Naive B cell (primary cell): ENCODE measurements around the gene INHA. TPM values are rescaled to one million over a fixed set of nuclear protein-coding genes. Genes with fewer than 3 reads are reported as not detected.

Experiments
- ATAC-seq, 2 donors: fragments of 150-1000 bp; cut with Tn5 transposase; 2 replicates each; pipeline ENCODE4 v1.10.0; 2021; ENCODE audit warnings: low read depth in 2 of 2, mild to moderate bottlenecking in 2 of 2, moderate library complexity in 2 of 2
- DNase-seq: peaks from one replicate; pipeline ENCODE4 v3.0.0; 2022
- H3K27ac Mint-ChIP-seq, 6 donors: one replicate each; pipeline ENCODE4 v1.8.0; 2020 to 2022; ENCODE audit warnings: mild to moderate bottlenecking in 6 of 6, mixed read lengths in 6 of 6, moderate library complexity in 5 of 6, inconsistent platforms in 2 of 6
- H3K27me3 Mint-ChIP-seq, 3 donors: one replicate each; pipeline ENCODE4 v1.8.0; 2021 to 2022; ENCODE audit warnings: mixed read lengths in 3 of 3, mild to moderate bottlenecking in 1 of 3
- H3K36me3 Mint-ChIP-seq, 2 donors: one replicate each; pipeline ENCODE4 v1.8.0; 2020 to 2022; ENCODE audit warnings: mixed read lengths in 2 of 2, inconsistent platforms in 1 of 2, mild to moderate bottlenecking in 1 of 2
- H3K4me1 Mint-ChIP-seq, 3 donors: one replicate each; pipeline ENCODE4 v1.8.0; 2020 to 2022; ENCODE audit warnings: mixed read lengths in 3 of 3, inconsistent platforms in 1 of 3, mild to moderate bottlenecking in 1 of 3, moderate library complexity in 1 of 3
- H3K4me3 Mint-ChIP-seq, 8 donors: one replicate each; pipeline ENCODE4 v1.8.0; 2020 to 2022; ENCODE audit warnings: mild to moderate bottlenecking in 8 of 8, mixed read lengths in 8 of 8, moderate library complexity in 8 of 8, inconsistent platforms in 2 of 8
- H3K9me3 Mint-ChIP-seq, 7 donors: one replicate each; pipeline ENCODE4 v1.8.0; 2020 to 2022; ENCODE audit warnings: mixed read lengths in 7 of 7, mild to moderate bottlenecking in 5 of 7, inconsistent platforms in 2 of 7, moderate library complexity in 1 of 7
- polyA plus RNA-seq, 6 donors: library from polyadenylated mRNA; unstranded; fragments of 300-500 nt; fragmentation: Illumina TruSeq; gene quantifications; one replicate each; pipeline ENCODE4 v1.2.3, GENCODE V29; 2021; ENCODE audit warnings: low read depth in 6 of 6

The INHA gene
- polyA plus RNA-seq, 6 donors from 2014 or later: not detected

- peaks cover 8 to 9% (median 9%) of the 10 kb centered on the region in 3 donors for H3K4me1 Mint-ChIP-seq
- no peak for DNase-seq
- H3K4me3 Mint-ChIP-seq: no peak overlapping the region
- ATAC-seq: no peak
- H3K36me3 Mint-ChIP-seq: no peaks in the 10 kb centered on the region
- peaks cover 0 to 5% (median 0%) of the 10 kb centered on the region in 7 donors for H3K9me3 Mint-ChIP-seq
- H3K27me3 Mint-ChIP-seq: peaks cover 21 to 74% (median 68%) of the 10 kb centered on the region in 3 donors
- no peak overlapping the region for H3K27ac Mint-ChIP-seq
Observed at GRCh38 chr2:219556413-219556812, 15.7 kb upstream of the INHA start.

GRCh38 chr2:219557320-219557719, 14.8 kb upstream of the INHA start:
- Mint-ChIP-seq H3K4me3 (no peak overlapping the region), H3K4me1 (peaks cover 0 to 4% (median 3%) of the 10 kb centered on the region in 3 donors), H3K9me3 (peaks cover 0 to 5% (median 0%) of the 10 kb centered on the region in 7 donors), H3K27ac (no peak overlapping the region), H3K36me3 (no peaks in the 10 kb centered on the region), H3K27me3 (peaks cover 21 to 69% (median 66%) of the 10 kb centered on the region in 3 donors)
- no peak for DNase-seq
- no peak for ATAC-seq

GRCh38 chr2:219557791-219558785, 14.0 kb upstream of the INHA start:
- peaks cover 0 to 5% (median 0%) of the 10 kb centered on the region in 7 donors for H3K9me3 Mint-ChIP-seq
- H3K27me3 Mint-ChIP-seq: peaks cover 20 to 77% (median 69%) of the 10 kb centered on the region in 3 donors
- H3K27ac Mint-ChIP-seq: peak overlapping the region in 1 of 6 donors; percentile 56
- H3K4me1 Mint-ChIP-seq: peaks cover 0 to 4% (median 3%) of the 10 kb centered on the region in 3 donors
- H3K4me3 Mint-ChIP-seq: no peak overlapping the region
- H3K36me3 Mint-ChIP-seq: no peaks in the 10 kb centered on the region
- ATAC-seq: no peak
- no peak for DNase-seq

GRCh38 chr2:219559156-219559915, 12.8 kb upstream of the INHA start:
- H3K4me1 Mint-ChIP-seq: no peaks in the 10 kb centered on the region
- no peak overlapping the region for H3K27ac Mint-ChIP-seq
- H3K27me3 Mint-ChIP-seq: peaks cover 16 to 77% (median 67%) of the 10 kb centered on the region in 3 donors
- no peak overlapping the region for H3K4me3 Mint-ChIP-seq
- no peak for ATAC-seq
- H3K36me3 Mint-ChIP-seq: no peaks in the 10 kb centered on the region
- no peak for DNase-seq
- no peaks in the 10 kb centered on the region for H3K9me3 Mint-ChIP-seq

- Mint-ChIP-seq H3K27ac (no peak overlapping the region), H3K36me3 (no peaks in the 10 kb centered on the region), H3K27me3 (peaks cover 18 to 73% (median 62%) of the 10 kb centered on the region in 3 donors), H3K4me1 (no peaks in the 10 kb centered on the region), H3K4me3 (no peak overlapping the region), H3K9me3 (no peaks in the 10 kb centered on the region)
- DNase-seq (no peak), ATAC-seq (peak; percentile 35 to 55)
Observed at GRCh38 chr2:219560037-219560892, 11.8 kb upstream of the INHA start.

GRCh38 chr2:219560893-219561178, 11.3 kb upstream of the INHA start:
- H3K27me3 Mint-ChIP-seq: peaks cover 18 to 68% (median 58%) of the 10 kb centered on the region in 3 donors
- no peaks in the 10 kb centered on the region for H3K4me1 Mint-ChIP-seq
- DNase-seq (no peak), ATAC-seq (no peak)
- H3K4me3 Mint-ChIP-seq: no peak overlapping the region
- no peak overlapping the region for H3K27ac Mint-ChIP-seq
- H3K36me3 Mint-ChIP-seq: no peaks in the 10 kb centered on the region
- H3K9me3 Mint-ChIP-seq: no peaks in the 10 kb centered on the region

- Mint-ChIP-seq H3K27ac (no peak overlapping the region), H3K27me3 (peaks cover 18 to 73% (median 58%) of the 10 kb centered on the region in 3 donors), H3K36me3 (no peaks in the 10 kb centered on the region), H3K4me3 (no peak overlapping the region), H3K4me1 (no peaks in the 10 kb centered on the region), H3K9me3 (no peaks in the 10 kb centered on the region)
- no peak for ATAC-seq
- DNase-seq: no peak
Observed at GRCh38 chr2:219561179-219562048, 10.7 kb upstream of the INHA start.

- Mint-ChIP-seq H3K9me3 (peaks cover 0 to 2% (median 0%) of the 10 kb centered on the region in 7 donors), H3K4me3 (peak overlapping the region in 1 of 8 donors; percentile 74), H3K27me3 (peaks cover 18 to 75% (median 57%) of the 10 kb centered on the region in 3 donors), H3K27ac (peak overlapping the region in 1 of 6 donors; percentile 63), H3K4me1 (no peaks in the 10 kb centered on the region), H3K36me3 (no peaks in the 10 kb centered on the region)
- ATAC-seq (no peak), DNase-seq (no peak)
Observed at GRCh38 chr2:219562049-219563020, 9.8 kb upstream of the INHA start.

GRCh38 chr2:219563271-219563928, 8.7 kb upstream of the INHA start:
- Mint-ChIP-seq H3K9me3 (peaks cover 0 to 2% (median 0%) of the 10 kb centered on the region in 7 donors), H3K4me3 (no peak overlapping the region), H3K36me3 (no peaks in the 10 kb centered on the region), H3K27me3 (peaks cover 18 to 84% (median 60%) of the 10 kb centered on the region in 3 donors), H3K4me1 (no peaks in the 10 kb centered on the region), H3K27ac (no peak overlapping the region)
- DNase-seq (no peak), ATAC-seq (no peak)

GRCh38 chr2:219565130-219566080, 6.7 kb upstream of the INHA start:
- Mint-ChIP-seq H3K9me3 (peaks cover 0 to 2% (median 0%) of the 10 kb centered on the region in 7 donors), H3K27me3 (peaks cover 21 to 82% (median 66%) of the 10 kb centered on the region in 3 donors), H3K4me1 (peaks cover 0 to 4% (median 0%) of the 10 kb centered on the region in 3 donors), H3K27ac (peak overlapping the region in 1 of 6 donors; percentile 31), H3K36me3 (no peaks in the 10 kb centered on the region), H3K4me3 (no peak overlapping the region)
- DNase-seq: no peak
- ATAC-seq: no peak
